GM21423 (cell line): ENCODE results near the gene PPP1R7.

Experiments used
- ATAC-seq: cut with Tn5 transposase; IDR thresholded peaks from one replicate; pipeline ENCODE4 v1.9.1; 2021; ENCODE audit warnings: mild to moderate bottlenecking, moderate library complexity; ENCODE audit not compliant: unreplicated experiment

Gene PPP1R7

GRCh38 chr2:241226723-241227572 is 76.7 kb downstream of the PPP1R7 start:
- ATAC-seq, result no peak

DNA sequence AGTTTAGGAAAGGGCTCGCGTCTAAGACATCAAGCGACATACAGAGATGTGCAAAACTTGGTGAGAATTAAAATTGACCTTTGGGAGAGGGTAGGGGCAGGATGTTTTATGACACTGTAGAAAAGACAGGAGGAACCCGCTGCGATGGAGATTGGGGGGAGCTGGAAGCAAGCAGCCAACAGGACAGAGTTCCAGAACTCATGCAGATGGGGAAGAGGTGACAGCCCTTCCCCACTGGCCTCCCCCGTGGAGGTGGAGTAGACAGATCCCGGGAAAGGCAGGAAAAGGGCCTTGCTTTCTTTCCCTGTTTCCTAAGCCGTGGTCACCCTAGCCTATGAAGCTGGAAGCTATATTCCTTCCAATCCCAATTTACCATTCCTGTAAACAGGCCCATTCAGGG is 77.3 kb downstream of the PPP1R7 start:
- ATAC-seq, result no peak

GRCh38 chr2:241228081-241228859 is 78.0 kb downstream of the PPP1R7 start:
- no peak for ATAC-seq

- no peak for ATAC-seq
Measured at GRCh38 chr2:241228860-241229516, 78.7 kb downstream of the PPP1R7 start.

DNA sequence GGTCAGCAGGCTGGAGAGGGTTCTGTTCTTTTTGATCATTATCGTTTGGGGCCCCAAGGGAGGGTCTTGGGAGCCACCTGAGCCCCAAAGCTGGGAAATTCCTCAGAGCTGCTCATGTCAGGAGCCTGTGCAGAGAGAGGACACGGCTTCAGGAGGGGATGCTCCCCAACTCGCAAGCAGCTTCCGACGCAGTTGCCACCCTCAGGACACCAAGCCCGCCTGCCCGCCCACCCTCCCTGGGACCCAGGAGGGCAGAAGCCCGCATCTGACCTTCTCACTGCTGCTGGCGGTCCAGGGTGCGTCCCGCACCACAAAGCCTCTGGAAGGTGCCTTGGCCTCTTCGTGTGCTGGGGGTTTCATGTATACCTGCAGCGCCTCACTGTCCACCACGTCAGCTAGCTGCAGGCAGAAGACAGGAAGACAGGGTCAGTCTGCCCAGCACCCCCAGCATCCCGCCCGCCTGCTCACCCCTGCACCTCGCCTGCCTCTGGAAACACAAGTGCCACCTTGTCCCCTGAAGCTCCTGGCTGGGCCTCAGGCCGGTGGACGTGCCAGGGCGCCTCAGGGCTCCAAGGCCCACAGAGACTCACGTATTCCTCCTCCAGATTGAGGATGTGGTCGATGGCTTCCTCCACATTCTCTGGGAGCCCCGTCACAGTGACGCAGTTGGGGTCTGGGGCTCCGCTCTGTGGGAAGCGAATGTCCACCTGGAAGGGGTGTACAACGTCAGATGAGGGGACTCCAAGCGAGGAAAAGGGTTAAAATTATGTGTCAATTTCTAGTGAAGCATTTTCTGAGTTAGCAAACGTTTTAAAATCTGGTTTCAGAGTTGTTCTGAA is 79.5 kb downstream of the PPP1R7 start:
- ATAC-seq, result no peak

DNA sequence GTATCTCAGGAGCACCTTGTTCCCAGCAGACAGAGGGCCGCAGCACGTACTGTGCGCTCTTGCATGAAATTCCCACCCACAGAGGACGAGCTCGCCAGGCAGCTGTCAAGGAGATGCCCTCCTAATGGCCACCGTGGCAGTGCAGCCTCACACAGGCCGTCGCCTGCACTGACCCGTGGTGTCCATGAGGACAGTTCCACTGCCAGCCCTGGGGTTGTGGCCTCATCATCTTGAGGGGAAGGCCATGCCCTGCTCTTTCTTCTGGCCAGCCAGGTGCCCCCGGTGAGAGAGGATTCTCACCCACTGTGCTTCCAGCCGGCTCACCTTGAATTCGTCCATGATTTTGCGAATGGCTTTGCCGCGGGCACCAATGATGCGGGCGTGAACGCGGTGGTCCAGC is 80.2 kb downstream of the PPP1R7 start:
- ATAC-seq, result no peak

DNA sequence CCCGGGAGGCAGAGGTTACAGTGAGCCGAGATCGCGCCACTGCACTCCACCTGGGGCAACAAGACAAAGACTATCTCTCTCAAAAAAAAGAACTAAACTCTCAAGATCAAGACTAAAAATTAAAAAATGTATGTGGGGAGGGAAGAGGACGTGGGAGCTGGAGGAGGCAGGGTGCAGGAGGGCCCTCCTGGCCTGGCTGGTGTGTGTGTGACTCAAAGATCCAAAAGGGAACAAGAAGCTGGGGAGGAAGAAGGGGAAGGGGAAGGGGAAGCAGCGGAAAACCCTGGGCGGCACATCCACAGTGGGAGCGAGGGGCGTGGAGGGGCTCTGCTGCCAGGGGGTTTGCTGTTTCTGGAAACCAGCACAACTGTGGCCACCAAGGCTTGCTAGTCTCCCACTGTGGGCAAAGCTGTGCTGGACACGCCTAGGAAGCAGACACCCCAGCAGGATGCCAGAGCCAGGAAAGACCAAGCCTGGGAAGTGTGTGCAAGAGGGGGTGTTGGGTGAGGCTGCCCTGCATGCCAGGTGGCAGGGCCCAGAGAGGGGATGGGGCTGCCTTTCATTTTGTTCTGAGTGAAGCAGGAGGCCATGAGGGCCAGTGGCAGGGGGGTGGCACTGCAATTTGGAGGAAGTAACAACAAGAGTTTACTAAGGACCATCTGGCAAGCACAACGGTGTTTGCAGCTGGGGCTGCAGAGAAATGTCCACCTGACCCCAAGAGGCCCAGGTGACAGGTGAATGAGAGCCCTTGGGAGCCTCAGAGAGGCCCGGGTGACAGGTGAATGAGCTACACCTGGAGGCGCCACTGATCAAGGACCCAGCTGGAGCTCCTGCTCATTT is 82.7 kb downstream of the PPP1R7 start:
- no peak for ATAC-seq
